ENCODE results near the gene MACROD2. TPM values are rescaled to one million over a fixed set of nuclear protein-coding genes. Genes with fewer than 3 reads are reported as not detected.
A peak's percentile ranks its signal among the peaks of the same experiment; 100 is the strongest.

Gene MACROD2
- polyA plus RNA-seq, 6 donors from 2014 or later, result 27.2 to 49.3 (median 36.4) TPM

GRCh38 chr20:15440049-15440820, 1444.9 kb downstream of the MACROD2 start:
- H3K4me1 Mint-ChIP-seq, result no peaks in the 10 kb centered on the region
- ATAC-seq (ENCODE audit: low read depth in 2 of 2) (no peak), DNase-seq (no peak)
- peaks cover 5 to 17% (median 8%) of the 10 kb centered on the region in 3 donors for H3K27me3 Mint-ChIP-seq
- H3K4me3 Mint-ChIP-seq, result no peak overlapping the region
- H3K36me3 Mint-ChIP-seq, result no peaks in the 10 kb centered on the region
- peaks cover 0 to 13% (median 4%) of the 10 kb centered on the region in 7 donors for H3K9me3 Mint-ChIP-seq
- no peak overlapping the region for H3K27ac Mint-ChIP-seq

GRCh38 chr20:15445056-15445840, 1449.9 kb downstream of the MACROD2 start:
- no peak for DNase-seq
- no peak for ATAC-seq (ENCODE audit: low read depth in 2 of 2)

GRCh38 chr20:15446373-15446772, 1451.1 kb downstream of the MACROD2 start:
- DNase-seq (no peak), ATAC-seq (ENCODE audit: low read depth in 2 of 2) (no peak)
- Mint-ChIP-seq H3K27me3 (peaks cover 14 to 32% (median 24%) of the 10 kb centered on the region in 3 donors), H3K9me3 (no peaks in the 10 kb centered on the region), H3K4me3 (no peak overlapping the region), H3K27ac (no peak overlapping the region), H3K4me1 (peaks cover 0 to 12% (median 0%) of the 10 kb centered on the region in 3 donors), H3K36me3 (no peaks in the 10 kb centered on the region)

More at GRCh38 chr20:15445056-15445840, 1449.9 kb downstream of the MACROD2 start:
- Mint-ChIP-seq H3K36me3 (no peaks in the 10 kb centered on the region), H3K4me1 (peaks cover 0 to 12% (median 0%) of the 10 kb centered on the region in 3 donors), H3K27me3 (peaks cover 14 to 32% (median 24%) of the 10 kb centered on the region in 3 donors), H3K27ac (no peak overlapping the region), H3K4me3 (no peak overlapping the region), H3K9me3 (no peaks in the 10 kb centered on the region)

- no peaks in the 10 kb centered on the region for H3K9me3 Mint-ChIP-seq
- DNase-seq (no peak), ATAC-seq (ENCODE audit: low read depth in 2 of 2) (no peak)
- H3K36me3 Mint-ChIP-seq, result no peaks in the 10 kb centered on the region
- H3K27me3 Mint-ChIP-seq, result peaks cover 17 to 32% (median 24%) of the 10 kb centered on the region in 3 donors
- H3K27ac Mint-ChIP-seq, result no peak overlapping the region
- peaks cover 0 to 12% (median 0%) of the 10 kb centered on the region in 3 donors for H3K4me1 Mint-ChIP-seq
- no peak overlapping the region for H3K4me3 Mint-ChIP-seq
Measured at GRCh38 chr20:15447549-15447948, 1452.2 kb downstream of the MACROD2 start.

GRCh38 chr20:15449061-15449460, 1453.7 kb downstream of the MACROD2 start:
- no peak overlapping the region for H3K27ac Mint-ChIP-seq
- ATAC-seq (ENCODE audit: low read depth in 2 of 2), result no peak
- no peaks in the 10 kb centered on the region for H3K36me3 Mint-ChIP-seq
- DNase-seq, result no peak
- H3K27me3 Mint-ChIP-seq, result peaks cover 18 to 31% (median 20%) of the 10 kb centered on the region in 3 donors
- H3K4me3 Mint-ChIP-seq, result no peak overlapping the region
- H3K4me1 Mint-ChIP-seq, result peaks cover 0 to 12% (median 0%) of the 10 kb centered on the region in 3 donors
- H3K9me3 Mint-ChIP-seq, result no peaks in the 10 kb centered on the region

- no peak for DNase-seq
- Mint-ChIP-seq H3K27ac (no peak overlapping the region), H3K4me1 (peaks cover 0 to 8% (median 0%) of the 10 kb centered on the region in 3 donors), H3K36me3 (no peaks in the 10 kb centered on the region), H3K4me3 (no peak overlapping the region), H3K9me3 (no peaks in the 10 kb centered on the region), H3K27me3 (peaks cover 9 to 25% (median 21%) of the 10 kb centered on the region in 3 donors)
- no peak for ATAC-seq (ENCODE audit: low read depth in 2 of 2)
Measured at GRCh38 chr20:15451241-15451640, 1455.9 kb downstream of the MACROD2 start.

- no peak for ATAC-seq (ENCODE audit: low read depth in 2 of 2)
Measured at GRCh38 chr20:15455279-15455678, 1460.0 kb downstream of the MACROD2 start.

GRCh38 chr20:15461938-15462337, 1466.6 kb downstream of the MACROD2 start:
- DNase-seq (no peak), ATAC-seq (ENCODE audit: low read depth in 2 of 2) (no peak)
- H3K4me3 Mint-ChIP-seq, result no peak overlapping the region

More at GRCh38 chr20:15455279-15455678, 1460.0 kb downstream of the MACROD2 start:
- no peaks in the 10 kb centered on the region for H3K36me3 Mint-ChIP-seq
- no peak overlapping the region for H3K27ac Mint-ChIP-seq
- peaks cover 0 to 1% (median 0%) of the 10 kb centered on the region in 7 donors for H3K9me3 Mint-ChIP-seq
- no peak overlapping the region for H3K4me3 Mint-ChIP-seq
- H3K4me1 Mint-ChIP-seq, result peaks cover 5 to 8% (median 5%) of the 10 kb centered on the region in 3 donors
- peaks cover 14 to 26% (median 18%) of the 10 kb centered on the region in 3 donors for H3K27me3 Mint-ChIP-seq
- no peak for DNase-seq

GRCh38 chr20:15475483-15475882, 1480.2 kb downstream of the MACROD2 start:
- peak; percentile 38 to 58 for ATAC-seq (ENCODE audit: low read depth in 2 of 2)

More at GRCh38 chr20:15461938-15462337, 1466.6 kb downstream of the MACROD2 start:
- peaks cover 8 to 12% (median 9%) of the 10 kb centered on the region in 3 donors for H3K4me1 Mint-ChIP-seq
- peaks cover 0 to 5% (median 0%) of the 10 kb centered on the region in 7 donors for H3K9me3 Mint-ChIP-seq
- H3K27me3 Mint-ChIP-seq, result peaks cover 7 to 26% (median 15%) of the 10 kb centered on the region in 3 donors
- H3K27ac Mint-ChIP-seq, result no peak overlapping the region
- H3K36me3 Mint-ChIP-seq, result no peaks in the 10 kb centered on the region

GRCh38 chr20:15476186-15476585, 1480.9 kb downstream of the MACROD2 start:
- Mint-ChIP-seq H3K4me3 (no peak overlapping the region), H3K36me3 (no peaks in the 10 kb centered on the region), H3K9me3 (no peaks in the 10 kb centered on the region), H3K27ac (no peak overlapping the region), H3K4me1 (peaks cover 0 to 12% (median 0%) of the 10 kb centered on the region in 3 donors), H3K27me3 (peaks cover 4 to 20% (median 14%) of the 10 kb centered on the region in 3 donors)
- ATAC-seq (ENCODE audit: low read depth in 2 of 2), result no peak
- DNase-seq, result no peak

More at GRCh38 chr20:15475483-15475882, 1480.2 kb downstream of the MACROD2 start:
- Mint-ChIP-seq H3K36me3 (no peaks in the 10 kb centered on the region), H3K4me3 (no peak overlapping the region), H3K4me1 (peaks cover 0 to 12% (median 0%) of the 10 kb centered on the region in 3 donors), H3K9me3 (no peaks in the 10 kb centered on the region), H3K27ac (no peak overlapping the region), H3K27me3 (peaks cover 4 to 13% (median 8%) of the 10 kb centered on the region in 3 donors)
- no peak for DNase-seq

- DNase-seq (no peak), ATAC-seq (ENCODE audit: low read depth in 2 of 2) (no peak)
- H3K4me1 Mint-ChIP-seq, result peaks cover 0 to 12% (median 0%) of the 10 kb centered on the region in 3 donors
- H3K27me3 Mint-ChIP-seq, result peaks cover 4 to 20% (median 14%) of the 10 kb centered on the region in 3 donors
- H3K36me3 Mint-ChIP-seq, result no peaks in the 10 kb centered on the region
- no peak overlapping the region for H3K4me3 Mint-ChIP-seq
- peak overlapping the region in 1 of 6 donors; percentile 41 for H3K27ac Mint-ChIP-seq
- no peaks in the 10 kb centered on the region for H3K9me3 Mint-ChIP-seq
Measured at GRCh38 chr20:15476781-15477180, 1481.5 kb downstream of the MACROD2 start.

GRCh38 chr20:15482525-15482924, 1487.2 kb downstream of the MACROD2 start:
- H3K27ac Mint-ChIP-seq, result no peak overlapping the region
- ATAC-seq (ENCODE audit: low read depth in 2 of 2) (no peak), DNase-seq (no peak)
- H3K4me3 Mint-ChIP-seq, result no peak overlapping the region
- peaks cover 0 to 2% (median 0%) of the 10 kb centered on the region in 7 donors for H3K9me3 Mint-ChIP-seq
- H3K36me3 Mint-ChIP-seq, result no peaks in the 10 kb centered on the region
- H3K4me1 Mint-ChIP-seq, result no peaks in the 10 kb centered on the region
- peaks cover 11 to 32% (median 27%) of the 10 kb centered on the region in 3 donors for H3K27me3 Mint-ChIP-seq

GRCh38 chr20:15485519-15485918, 1490.2 kb downstream of the MACROD2 start:
- no peak overlapping the region for H3K4me3 Mint-ChIP-seq
- peaks cover 0 to 8% (median 0%) of the 10 kb centered on the region in 3 donors for H3K4me1 Mint-ChIP-seq
- peaks cover 9 to 21% (median 19%) of the 10 kb centered on the region in 3 donors for H3K27me3 Mint-ChIP-seq
- no peaks in the 10 kb centered on the region for H3K36me3 Mint-ChIP-seq
- DNase-seq, result no peak
- no peak overlapping the region for H3K27ac Mint-ChIP-seq
- H3K9me3 Mint-ChIP-seq, result peaks cover 0 to 2% (median 0%) of the 10 kb centered on the region in 7 donors
- ATAC-seq (ENCODE audit: low read depth in 2 of 2), result no peak
